AG20443 (cell line): Measurements from ENCODE around the gene POLR3E.
A peak's percentile ranks its signal among the peaks of the same experiment; 100 is the strongest.

Source experiments
- DNase-seq: peaks from one replicate; pipeline ENCODE4 v3.0.0; 2012; ENCODE audit warnings: low spot score, mixed read lengths

Gene POLR3E

GRCh38 chr16:22317001-22317530 lies 19.9 kb downstream of the POLR3E start:
- no peak for DNase-seq

GRCh38 chr16:22317625-22318024 lies 20.4 kb downstream of the POLR3E start:
- DNase-seq = no peak

- DNase-seq = peak; percentile 62
These were observed 21.6 kb downstream of the POLR3E start for GRCh38 chr16:22318690-22319358.

- no peak for DNase-seq
These were observed 23.5 kb downstream of the POLR3E start for GRCh38 chr16:22320572-22321339.

- peak; percentile 84 for DNase-seq
These were observed 24.3 kb downstream of the POLR3E start for GRCh38 chr16:22321340-22322001.

GRCh38 chr16:22322021-22322471 lies 24.8 kb downstream of the POLR3E start:
- no peak for DNase-seq

GRCh38 chr16:22322741-22323140 lies 25.5 kb downstream of the POLR3E start:
- no peak for DNase-seq

- DNase-seq = peak; percentile 9
These were observed 26.2 kb downstream of the POLR3E start for GRCh38 chr16:22323173-22323958.

- DNase-seq = peak; percentile 11
These were observed 27.0 kb downstream of the POLR3E start for GRCh38 chr16:22323959-22324786.

- DNase-seq = no peak
These were observed 27.8 kb downstream of the POLR3E start for GRCh38 chr16:22324787-22325597.

- DNase-seq = peak; percentile 7
These were observed 28.6 kb downstream of the POLR3E start for GRCh38 chr16:22325598-22326368.

- no peak for DNase-seq
These were observed 29.1 kb downstream of the POLR3E start for GRCh38 chr16:22326369-22326652.

- peak; percentile 7 for DNase-seq
These were observed 29.7 kb downstream of the POLR3E start for GRCh38 chr16:22326771-22327445.

- no peak for DNase-seq
These were observed 30.2 kb downstream of the POLR3E start for GRCh38 chr16:22327446-22327775.

- no peak for DNase-seq
These were observed 31.0 kb downstream of the POLR3E start for GRCh38 chr16:22328081-22328725.

- no peak for DNase-seq
These were observed 32.0 kb downstream of the POLR3E start for GRCh38 chr16:22329199-22329695.

- no peak for DNase-seq
These were observed 33.1 kb downstream of the POLR3E start for GRCh38 chr16:22330326-22330725.

- no peak for DNase-seq
These were observed 36.3 kb downstream of the POLR3E start for GRCh38 chr16:22333457-22333994.
